ENCODE results near the gene ELP6.
"Not testable (repeated sequence)": the region's sequence is repeated elsewhere in the genome, so short reads cannot be mapped to it uniquely, and the experiment has no call there.

ELP6 gene

GRCh38 chr3:47505267-47505666, 8.2 kb downstream of the ELP6 start:
- FAIRE-seq = not testable (repeated sequence)

- FAIRE-seq = no peak
These were observed 9.4 kb downstream of the ELP6 start for GRCh38 chr3:47504113-47504512.

- no peak for FAIRE-seq
These were observed 10.5 kb downstream of the ELP6 start for GRCh38 chr3:47503033-47503432.

GRCh38 chr3:47496892-47497291, 16.6 kb downstream of the ELP6 start:
- no peak for FAIRE-seq

GRCh38 chr3:47495886-47496285, 17.6 kb downstream of the ELP6 start:
- FAIRE-seq = no peak

GRCh38 chr3:47495111-47495510, 18.4 kb downstream of the ELP6 start:
- no peak for FAIRE-seq

GRCh38 chr3:47491777-47492176, 21.7 kb downstream of the ELP6 start:
- FAIRE-seq = no peak

DNA sequence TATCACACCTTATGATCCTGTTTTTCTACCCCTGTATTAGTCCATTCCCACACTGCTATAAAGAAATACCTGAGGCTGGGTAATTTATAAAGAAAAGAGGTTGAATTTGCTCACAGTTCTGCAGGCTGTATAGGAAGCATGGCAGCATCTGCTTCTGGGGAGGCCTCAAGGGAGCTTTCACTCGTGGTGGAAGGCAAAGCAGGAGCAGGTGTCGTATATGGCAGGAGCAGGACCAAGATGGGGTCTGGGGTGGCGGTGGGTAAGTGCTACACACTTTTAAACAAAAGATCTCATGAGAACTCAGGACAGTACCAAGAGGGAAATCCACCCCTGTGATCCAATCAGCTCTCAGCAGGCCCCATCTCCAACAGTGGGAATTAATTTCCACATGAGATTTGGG, 22.3 kb downstream of the ELP6 start:
- no peak for FAIRE-seq

DNA sequence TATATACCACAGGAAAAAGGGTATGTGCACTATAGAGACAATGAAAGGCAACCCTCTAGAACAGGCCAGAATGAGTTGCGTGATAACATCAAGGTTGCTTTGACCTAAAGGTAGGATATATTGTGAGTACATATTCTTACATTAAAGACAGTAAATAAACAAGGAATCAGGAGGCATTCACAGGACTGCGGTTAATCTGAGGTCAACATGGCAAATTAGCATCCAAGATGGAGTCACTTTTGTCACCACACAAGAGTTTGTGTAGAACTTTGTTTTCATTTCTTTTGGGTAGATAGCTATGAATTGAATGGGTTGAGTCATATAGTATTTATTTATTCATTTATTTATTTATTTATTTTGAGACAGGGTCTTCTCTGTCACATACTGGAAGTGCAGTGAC, 26.2 kb downstream of the ELP6 start:
- FAIRE-seq = no peak

- FAIRE-seq = no peak
These were observed 27.7 kb downstream of the ELP6 start for GRCh38 chr3:47485812-47486211.

DNA sequence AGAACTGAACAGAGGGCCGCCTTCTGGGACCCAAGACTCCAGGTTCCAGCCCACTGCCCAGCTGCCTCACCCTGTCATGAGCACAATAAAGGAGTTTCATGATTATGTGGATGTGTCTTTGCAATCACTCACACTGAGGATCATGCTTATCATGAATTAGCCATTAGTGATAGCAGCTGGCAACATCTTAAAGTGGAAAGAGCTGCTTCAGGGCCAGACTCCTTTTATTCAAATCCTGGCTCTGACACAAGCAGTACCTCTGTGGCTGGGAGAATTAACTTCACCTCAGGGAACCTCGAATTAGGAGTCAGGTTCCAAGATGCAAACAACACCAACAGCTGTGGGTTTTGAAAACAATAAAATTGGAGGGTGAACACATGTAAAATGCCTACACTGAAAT, 31.1 kb downstream of the ELP6 start:
- FAIRE-seq = no peak

DNA sequence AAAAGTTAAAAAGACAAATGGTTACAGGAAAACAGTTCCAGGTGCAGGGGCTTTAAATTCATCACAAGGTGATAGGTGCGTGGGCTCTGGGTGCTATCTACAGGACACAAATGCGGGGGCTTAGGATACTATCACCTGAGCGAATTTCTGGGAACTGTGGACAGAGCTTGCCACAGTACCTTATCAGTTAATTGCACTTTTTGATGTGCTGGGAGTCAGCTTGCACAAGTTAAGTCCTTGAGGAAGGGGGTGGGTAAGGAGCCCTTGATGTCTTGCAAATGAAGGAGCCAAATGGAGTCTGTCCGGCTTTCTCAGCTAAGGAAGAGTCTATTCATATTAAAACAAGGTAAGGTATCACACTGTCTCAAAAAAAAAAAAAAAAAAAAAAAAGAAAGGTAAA, 31.7 kb downstream of the ELP6 start:
- not testable (repeated sequence) for FAIRE-seq

DNA sequence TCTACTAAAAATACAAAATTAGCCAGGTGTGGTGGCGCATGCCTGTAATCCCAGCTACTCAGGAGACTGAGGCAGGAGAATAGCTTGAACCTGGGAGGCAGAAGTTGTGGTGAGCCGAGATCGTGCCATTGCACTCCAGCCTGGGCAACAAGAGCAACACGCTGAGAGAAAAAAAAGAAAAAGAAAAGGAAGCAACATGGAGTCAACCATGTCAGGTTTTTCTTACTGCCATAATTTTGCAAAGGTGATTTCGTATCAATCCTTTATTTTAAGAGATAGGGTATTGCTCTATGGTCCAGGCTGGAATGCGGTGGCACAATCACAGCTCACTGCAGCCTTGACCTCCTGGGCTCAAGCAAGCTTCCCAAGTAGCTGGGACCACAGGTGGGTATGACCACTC, 33.2 kb downstream of the ELP6 start:
- not testable (repeated sequence) for FAIRE-seq

GRCh38 chr3:47479826-47480160, 33.7 kb downstream of the ELP6 start:
- FAIRE-seq = no peak

- FAIRE-seq = no peak
These were observed 35.5 kb downstream of the ELP6 start for GRCh38 chr3:47478022-47478421.

GRCh38 chr3:47476644-47477199, 36.8 kb downstream of the ELP6 start:
- FAIRE-seq = no peak

- no peak for FAIRE-seq
These were observed 37.2 kb downstream of the ELP6 start for GRCh38 chr3:47476330-47476626.

GRCh38 chr3:47475570-47476329, 37.8 kb downstream of the ELP6 start, which contains the start of gene SCAP:
SCAP (minus strand) TSS chr3:47475941; CDS start chr3:47442993, 32,948 bp downstream.
- FAIRE-seq = no peak

- no peak for FAIRE-seq
These were observed 38.4 kb downstream of the ELP6 start for GRCh38 chr3:47475029-47475569.

DNA sequence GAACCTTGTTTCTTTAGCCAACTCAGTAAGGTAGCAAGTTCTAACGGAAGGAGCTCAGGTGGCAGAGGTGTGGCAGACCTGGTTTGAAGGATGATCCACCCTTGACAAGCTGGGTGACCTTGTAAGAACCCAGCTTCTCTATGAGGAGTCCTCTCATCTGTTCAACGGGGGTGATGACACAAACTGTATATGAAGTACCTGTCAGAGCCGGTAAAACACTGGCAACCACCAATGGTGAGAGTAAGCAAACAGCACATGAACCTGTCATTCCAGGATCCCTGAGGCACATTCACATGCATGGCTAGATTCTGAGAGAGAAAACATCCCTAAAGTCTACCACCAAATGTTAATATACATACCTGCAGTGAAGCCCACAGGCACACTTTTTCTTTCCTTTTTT, 40.1 kb downstream of the ELP6 start:
- FAIRE-seq = no peak

DNA sequence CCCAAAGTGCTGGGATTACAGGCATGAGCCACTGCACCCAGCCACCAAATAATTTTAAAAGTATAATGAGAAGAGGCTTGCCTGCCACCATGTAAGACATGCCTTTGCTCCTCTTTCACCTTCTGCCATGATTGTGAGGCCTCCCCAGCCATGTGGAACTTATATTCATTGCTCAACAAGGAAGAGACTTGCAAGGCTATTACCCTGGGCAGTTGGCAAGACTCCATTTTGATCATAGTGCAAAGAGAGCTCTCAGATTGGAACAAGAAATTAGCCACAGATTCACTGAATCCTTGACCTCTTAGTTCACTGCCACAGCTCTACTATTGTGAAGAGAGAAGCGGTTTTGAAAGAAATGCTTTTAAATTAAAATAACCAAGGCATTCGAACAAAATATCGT, 43.9 kb downstream of the ELP6 start:
- FAIRE-seq = no peak

GRCh38 chr3:47468315-47468714, 45.2 kb downstream of the ELP6 start:
- not testable (repeated sequence) for FAIRE-seq

DNA sequence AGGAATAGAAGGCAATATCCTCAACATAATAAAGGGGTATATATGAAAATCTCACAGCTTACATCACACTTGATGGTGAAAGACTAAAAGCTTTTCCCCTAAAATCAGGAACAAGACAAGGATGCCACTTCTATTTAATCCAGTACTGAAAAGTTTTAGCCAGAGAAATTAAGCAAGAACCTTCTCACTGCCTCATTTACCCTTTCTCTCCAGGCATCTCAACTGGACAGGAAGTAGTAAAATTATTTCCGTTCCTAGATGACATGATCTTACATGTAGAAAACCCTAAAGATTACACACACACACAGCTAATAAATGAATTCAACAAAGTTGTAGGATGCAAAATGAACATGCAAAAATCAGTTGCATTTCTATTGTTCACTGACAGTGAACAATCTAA, 48.9 kb downstream of the ELP6 start:
- no peak for FAIRE-seq

DNA sequence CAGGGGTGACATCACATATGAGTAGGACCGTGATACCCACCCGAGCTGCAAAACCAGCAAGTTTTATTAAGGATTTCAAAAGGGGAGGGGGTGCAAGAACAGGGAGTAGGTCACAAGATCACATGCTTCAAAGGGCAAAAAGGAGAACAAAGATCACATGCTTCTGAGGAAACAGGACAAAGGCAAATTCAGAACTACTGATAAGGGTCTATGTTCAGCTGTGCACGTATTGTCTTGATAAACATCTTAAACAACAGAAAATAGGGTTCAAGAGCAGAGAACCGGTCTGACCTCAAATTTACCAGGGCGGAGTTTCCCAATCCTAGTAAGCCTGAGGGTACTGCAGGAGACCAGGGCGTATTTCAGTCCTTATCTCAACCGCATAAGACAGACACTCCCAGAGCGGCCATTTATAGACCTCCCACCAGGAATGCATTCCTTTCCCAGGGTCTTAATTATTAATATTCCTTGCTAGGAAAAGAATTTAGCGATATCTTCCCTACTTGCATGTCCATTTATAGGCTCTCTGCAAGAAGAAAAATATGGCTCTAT, 53.9 kb downstream of the ELP6 start:
- not testable (repeated sequence) for FAIRE-seq

DNA sequence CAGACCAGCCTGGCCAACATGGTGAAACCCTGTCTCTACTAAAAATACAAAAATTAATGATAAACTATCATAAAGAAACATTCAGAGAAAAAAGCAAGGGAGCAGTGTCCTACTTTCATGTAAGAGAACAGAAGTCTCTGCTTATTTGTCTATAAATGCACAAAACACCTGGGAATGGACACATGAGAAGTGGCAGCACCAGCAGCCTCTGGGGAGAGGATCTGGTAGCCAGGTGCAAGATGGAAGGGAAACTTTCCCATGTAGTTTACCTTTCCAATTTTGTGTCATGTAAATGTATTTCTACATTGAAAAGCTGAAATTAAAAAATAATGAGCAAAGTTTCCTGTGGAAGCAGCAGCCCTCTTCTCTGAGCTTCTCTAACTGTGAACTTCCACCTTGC, 56.5 kb downstream of the ELP6 start:
- FAIRE-seq = no peak
